Neuronal stem cell (in vitro differentiated cells): Measurements from ENCODE around the gene ACTN1.
A peak's percentile ranks its signal among the peaks of the same experiment; 100 is the strongest.

Experiments used
- DNase-seq: peaks from one replicate; pipeline ENCODE4 v3.0.0-alpha.2; 2013; ENCODE audit warnings: low spot score
- H2AFZ ChIP-seq: one replicate; pipeline ENCODE4 v1.6.1; 2013; ENCODE audit warnings: mild to moderate bottlenecking, low read length, inconsistent platforms
- H2AK5ac ChIP-seq: 2 replicates; pipeline ENCODE4 v1.6.1; 2013; ENCODE audit warnings: low read depth, mild to moderate bottlenecking, inconsistent platforms, low read length, moderate library complexity, mixed read lengths
- H2BK120ac ChIP-seq: 2 replicates; pipeline ENCODE4 v1.6.1; 2013; ENCODE audit warnings: low read depth, mild to moderate bottlenecking, inconsistent platforms, low read length, moderate library complexity, mixed read lengths
- H2BK12ac ChIP-seq: one replicate; pipeline ENCODE4 v1.6.1; 2013; ENCODE audit warnings: low read length, inconsistent platforms
- H2BK15ac ChIP-seq: 2 replicates; pipeline ENCODE4 v1.6.1; 2013; ENCODE audit warnings: mild to moderate bottlenecking, low read length, inconsistent platforms, mixed read lengths
- H2BK5ac ChIP-seq: one replicate; pipeline ENCODE4 v1.6.1; 2013; ENCODE audit warnings: inconsistent platforms, mild to moderate bottlenecking, low read length, moderate library complexity
- H3K14ac ChIP-seq: one replicate; pipeline ENCODE4 v1.6.1; 2013; ENCODE audit warnings: low read length, inconsistent platforms
- H3K18ac ChIP-seq: 2 replicates; pipeline ENCODE4 v1.6.1; 2013; ENCODE audit warnings: low read length, inconsistent platforms
- H3K23ac ChIP-seq: 2 replicates; pipeline ENCODE4 v1.6.1; 2013; ENCODE audit warnings: low read depth, mild to moderate bottlenecking, mixed read lengths, low read length, inconsistent platforms; ENCODE audit not compliant: poor library complexity
- H3K27ac ChIP-seq: replicated peaks from 3 replicates; pipeline ENCODE4 v1.5.1; 2013; ENCODE audit warnings: low read length, inconsistent platforms
- H3K27me3 ChIP-seq, 3 experiments: 2 replicates each; pipeline ENCODE4 v1.6.1; 2013; ENCODE audit warnings: low read length in 3 of 3, mild to moderate bottlenecking in 2 of 3, inconsistent platforms in 1 of 3, low read depth in 1 of 3, mixed read lengths in 1 of 3, moderate library complexity in 1 of 3; ENCODE audit not compliant: control insufficient read depth in 3 of 3, insufficient read depth in 3 of 3
- H3K36me3 ChIP-seq, 2 donors: replicated peaks in 1 of 2; 2 replicates each; pipeline ENCODE4 v1.6.1; 2013; ENCODE audit warnings: low read length in 2 of 2; ENCODE audit not compliant: control insufficient read depth in 2 of 2, insufficient read depth in 2 of 2
- H3K4ac ChIP-seq: 2 replicates; pipeline ENCODE4 v1.6.1; 2013; ENCODE audit warnings: inconsistent platforms, mild to moderate bottlenecking, low read length, moderate library complexity
- H3K4me1 ChIP-seq, 2 donors: 1 replicate in 1 of 2; 2 replicates in 1 of 2; pipeline ENCODE4 v1.6.1; 2013; ENCODE audit warnings: low read length in 2 of 2, low read depth in 1 of 2; ENCODE audit not compliant: control insufficient read depth in 2 of 2, insufficient read depth in 1 of 2
- H3K4me2 ChIP-seq: one replicate; pipeline ENCODE4 v1.6.1; 2013; ENCODE audit warnings: mild to moderate bottlenecking, low read length, inconsistent platforms; ENCODE audit not compliant: insufficient read depth, poor library complexity, severe bottlenecking
- H3K4me3 ChIP-seq, 2 donors: 2 replicates each; pipeline ENCODE4 v1.5.1; 2013; ENCODE audit warnings: low read length in 2 of 2, mild to moderate bottlenecking in 2 of 2, inconsistent platforms in 1 of 2, moderate library complexity in 1 of 2
- H3K79me1 ChIP-seq: one replicate; pipeline ENCODE4 v1.6.1; 2013; ENCODE audit warnings: low read depth, mild to moderate bottlenecking, inconsistent platforms, low read length, moderate library complexity
- H3K9ac ChIP-seq: one replicate; pipeline ENCODE4 v1.6.1; 2013; ENCODE audit warnings: mild to moderate bottlenecking, low read depth, low read length, inconsistent platforms; ENCODE audit not compliant: poor library complexity
- H3K9me3 ChIP-seq, 2 donors: replicated peaks in 1 of 2; 2 replicates each; pipeline versions ENCODE3 to v1.6.1; 2013; ENCODE audit warnings: low read length in 2 of 2, mild to moderate bottlenecking in 2 of 2, inconsistent platforms in 1 of 2, low read depth in 1 of 2, mixed read lengths in 1 of 2, moderate library complexity in 1 of 2; ENCODE audit not compliant: control insufficient read depth in 2 of 2, insufficient read depth in 1 of 2
- H4K8ac ChIP-seq: one replicate; pipeline ENCODE4 v1.6.1; 2013; ENCODE audit warnings: low read depth, mild to moderate bottlenecking, inconsistent platforms, low read length, moderate library complexity
- H4K91ac ChIP-seq: one replicate; pipeline ENCODE4 v1.6.1; 2013; ENCODE audit warnings: low read length, low read depth, mild to moderate bottlenecking, inconsistent platforms; ENCODE audit not compliant: poor library complexity
- WGBS, 2 donors: extraction: QIAGEN DNeasy Blood & Tissue Kit; methylation state at CpG; one replicate each; pipeline ENCODE4 v1.1.7; 2013; ENCODE audit warnings: missing lambda C conversion rate in 2 of 2, mixed read lengths in 1 of 2; ENCODE audit not compliant: insufficient read length in 2 of 2, insufficient replicate concordance in 1 of 2; ENCODE audit errors: extremely low coverage in 2 of 2; 5-methylcytosine and 5-hydroxymethylcytosine counted together

The ACTN1 gene

DNA sequence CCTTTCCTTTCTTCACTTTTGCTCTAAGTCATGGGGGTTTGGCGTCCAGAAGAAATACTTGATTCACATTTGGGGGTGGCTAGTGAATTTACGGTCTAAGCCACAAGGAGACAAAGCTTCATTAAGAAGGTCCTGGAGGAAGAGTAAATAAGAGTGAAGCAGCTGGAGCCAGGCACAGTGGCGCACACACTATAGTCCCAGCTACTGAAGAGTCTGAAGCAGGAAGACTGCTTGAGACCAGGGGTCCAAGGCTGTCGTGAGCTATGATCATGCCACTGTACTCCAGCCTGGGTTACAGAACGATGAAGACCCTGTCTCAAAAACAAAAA is 23.3 kb downstream of the ACTN1 start:
- H3K4ac ChIP-seq = no peak overlapping the region
- H2BK5ac ChIP-seq = no peak overlapping the region
- H3K36me3 ChIP-seq = peaks cover 2 to 29% of the 10 kb centered on the region in 2 donors
- H3K18ac ChIP-seq = no peak overlapping the region
- no peak overlapping the region for H3K4me2 ChIP-seq
- H3K9me3 ChIP-seq = peaks cover 0 to 3% of the 10 kb centered on the region in 2 donors
- WGBS, 2 donors = no CpG with 5 or more reads among the region's 5 CpGs
- no peak for DNase-seq
- H3K4me1 ChIP-seq = peaks cover 0 to 4% of the 10 kb centered on the region in 2 donors
- H3K9ac ChIP-seq = no peak overlapping the region
- no peak overlapping the region for H2BK15ac ChIP-seq
- peaks cover 5% of the 10 kb centered on the region for H3K79me1 ChIP-seq
- H4K8ac ChIP-seq = no peak overlapping the region
- no peak overlapping the region for H3K23ac ChIP-seq
- H2AFZ ChIP-seq = no peak overlapping the region
- H3K27me3 ChIP-seq = no peaks in the 10 kb centered on the region
- H2AK5ac ChIP-seq = no peak overlapping the region
- H3K14ac ChIP-seq = no peak overlapping the region
- H3K27ac ChIP-seq = no peak overlapping the region
- no peak overlapping the region for H4K91ac ChIP-seq
- no peak overlapping the region for H3K4me3 ChIP-seq
- no peak overlapping the region for H2BK12ac ChIP-seq
- no peak overlapping the region for H2BK120ac ChIP-seq

- Histone ChIP-seq H3K4me2 (no peak overlapping the region), H2BK12ac (no peak overlapping the region), H3K9ac (no peak overlapping the region), H2BK5ac (no peak overlapping the region), H3K79me1 (peaks cover 5% of the 10 kb centered on the region), H3K9me3 (peaks cover 0 to 3% of the 10 kb centered on the region in 2 donors), H3K14ac (no peak overlapping the region), H3K18ac (no peak overlapping the region), H3K4me3 (peak overlapping the region in 1 of 2 donors; percentile 9), H2AK5ac (no peak overlapping the region), H2BK120ac (no peak overlapping the region), H3K4ac (no peak overlapping the region), H2AFZ (no peak overlapping the region), H3K27ac (no peak overlapping the region), H3K36me3 (peaks cover 2 to 31% of the 10 kb centered on the region in 2 donors), H2BK15ac (no peak overlapping the region), H4K91ac (no peak overlapping the region), H3K23ac (no peak overlapping the region), H3K4me1 (peaks cover 0 to 4% of the 10 kb centered on the region in 2 donors), H3K27me3 (no peaks in the 10 kb centered on the region), H4K8ac (no peak overlapping the region)
- WGBS, 2 donors = no CpG with 5 or more reads among the region's 10 CpGs
- DNase-seq = no peak
These were observed 23.8 kb downstream of the ACTN1 start for GRCh38 chr14:68955164-68955850.

DNA sequence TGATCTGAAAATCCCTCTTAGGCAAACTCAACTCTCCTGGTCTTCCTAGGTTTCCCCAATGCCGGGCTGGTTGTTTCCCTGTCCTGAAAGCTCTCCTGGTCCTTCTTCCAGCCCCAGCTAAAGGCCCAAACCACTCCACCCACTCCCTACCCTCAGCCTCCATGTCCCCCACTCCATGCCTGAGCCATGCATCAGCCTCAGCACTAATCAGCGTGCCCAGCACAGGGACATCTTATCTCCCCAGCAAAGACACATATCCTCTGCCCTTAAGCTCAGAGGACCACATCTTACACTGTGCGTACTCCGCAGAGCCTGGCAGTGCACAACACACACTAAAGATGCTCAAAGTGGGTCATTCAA is 25.9 kb downstream of the ACTN1 start:
- Histone ChIP-seq H3K23ac (no peak overlapping the region), H3K27ac (no peak overlapping the region), H4K8ac (no peak overlapping the region), H3K4me2 (no peak overlapping the region), H3K36me3 (peaks cover 2 to 31% of the 10 kb centered on the region in 2 donors), H2BK15ac (no peak overlapping the region), H3K4me1 (peaks cover 0 to 13% of the 10 kb centered on the region in 2 donors), H2AK5ac (no peak overlapping the region), H4K91ac (no peak overlapping the region), H3K4me3 (no peak overlapping the region), H2BK5ac (no peak overlapping the region), H2BK120ac (no peak overlapping the region), H3K14ac (no peak overlapping the region), H3K9ac (no peak overlapping the region), H3K18ac (no peak overlapping the region), H3K79me1 (peaks cover 5% of the 10 kb centered on the region), H3K4ac (no peak overlapping the region), H2BK12ac (no peak overlapping the region), H3K27me3 (no peaks in the 10 kb centered on the region), H2AFZ (no peak overlapping the region), H3K9me3 (peaks cover 0 to 3% of the 10 kb centered on the region in 2 donors)
- no peak for DNase-seq
- no CpG with 5 or more reads among the region's 4 CpGs for WGBS, 2 donors

DNA sequence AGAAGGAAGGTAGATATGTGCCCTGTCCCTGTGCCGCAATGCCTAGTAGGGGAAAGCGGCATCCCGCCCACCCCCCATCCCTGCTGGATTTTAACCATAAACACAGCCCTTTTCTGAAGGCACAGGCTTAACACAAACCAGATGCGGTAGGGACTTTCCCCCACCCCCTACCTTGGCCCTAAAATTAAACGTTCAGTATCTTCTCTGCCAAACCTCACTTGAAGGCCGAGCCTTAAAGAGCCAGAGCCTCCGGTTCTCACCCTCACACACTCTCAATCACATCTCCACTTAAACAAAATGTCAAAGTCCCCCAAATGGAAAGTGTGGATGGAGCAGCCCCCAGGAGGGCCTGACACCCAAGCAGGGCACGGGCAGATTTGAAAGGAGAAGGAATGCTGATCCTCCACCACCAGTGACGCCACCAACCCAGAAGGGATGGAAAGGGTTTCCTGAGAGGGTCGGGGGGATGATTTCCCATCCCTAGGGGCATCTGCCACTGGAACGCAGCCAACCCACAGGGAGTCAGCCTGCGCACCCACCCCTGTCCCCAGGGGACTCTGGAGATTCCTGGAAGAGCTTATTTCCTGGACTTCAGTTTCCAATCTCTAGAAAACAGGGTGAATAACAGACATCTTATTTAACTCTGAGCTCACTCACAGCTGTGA is 26.4 kb downstream of the ACTN1 start:
- Histone ChIP-seq H4K91ac (no peak overlapping the region), H3K79me1 (peaks cover 5% of the 10 kb centered on the region), H2BK15ac (no peak overlapping the region), H3K18ac (no peak overlapping the region), H3K14ac (no peak overlapping the region), H3K4me3 (no peak overlapping the region), H3K27ac (no peak overlapping the region), H2BK12ac (no peak overlapping the region), H3K9me3 (peaks cover 0 to 2% of the 10 kb centered on the region in 2 donors), H2BK120ac (no peak overlapping the region), H3K36me3 (peaks cover 2 to 28% of the 10 kb centered on the region in 2 donors), H4K8ac (no peak overlapping the region), H2AFZ (no peak overlapping the region), H2AK5ac (no peak overlapping the region), H3K23ac (no peak overlapping the region), H3K9ac (peak overlapping the region; percentile 45), H3K4me2 (no peak overlapping the region), H2BK5ac (peak overlapping the region; percentile 46), H3K4ac (no peak overlapping the region), H3K27me3 (no peaks in the 10 kb centered on the region), H3K4me1 (peaks cover 0 to 17% of the 10 kb centered on the region in 2 donors)
- no peak for DNase-seq
- WGBS, 2 donors = no CpG with 5 or more reads among the region's 12 CpGs
